GM21737 (cell line): ENCODE data around the gene CDK14.

Source experiments
- ATAC-seq: cut with Tn5 transposase; IDR thresholded peaks from one replicate; pipeline ENCODE4 v1.9.1; 2021; ENCODE audit warnings: mild to moderate bottlenecking, moderate library complexity; ENCODE audit not compliant: unreplicated experiment

The CDK14 gene

DNA sequence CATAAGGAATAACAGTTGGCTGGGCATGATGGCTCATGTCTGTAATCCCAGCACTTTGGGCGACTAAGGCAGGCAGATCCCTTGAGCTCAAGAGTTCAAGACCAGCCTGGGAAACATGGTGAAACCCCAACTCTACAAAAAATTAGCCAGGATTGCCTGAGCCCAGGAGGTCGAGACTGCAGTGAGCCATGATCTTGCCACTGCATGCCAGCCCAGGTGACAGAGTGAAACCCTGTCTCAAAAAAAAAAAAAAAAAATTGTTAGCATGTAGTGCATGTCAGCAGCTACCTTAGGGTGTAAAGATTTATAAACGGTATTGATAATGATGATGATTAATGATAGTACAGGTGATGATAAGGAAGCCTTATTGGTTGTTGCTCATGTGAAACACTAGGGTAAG lies 336.9 kb downstream of the CDK14 start:
- ATAC-seq: no peak

DNA sequence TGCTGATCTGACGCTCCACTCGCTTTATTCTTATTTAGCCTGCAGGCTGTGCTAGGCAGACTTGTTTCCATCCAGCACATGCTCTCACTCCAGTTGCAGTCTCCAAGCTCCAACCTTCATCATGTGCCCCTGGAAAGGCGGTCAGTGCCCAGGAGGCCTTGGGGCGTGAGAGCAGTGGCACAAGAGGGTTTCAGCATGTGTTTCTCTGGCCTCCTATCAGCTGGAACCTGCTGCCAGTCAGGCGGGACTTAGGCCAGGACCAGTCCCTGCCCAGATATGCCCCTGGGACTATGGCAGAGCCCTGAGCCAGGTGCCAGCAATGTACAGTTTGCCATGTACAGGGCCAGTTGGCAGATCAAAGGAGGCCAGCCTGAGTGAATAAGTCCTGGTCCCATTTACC lies 337.9 kb downstream of the CDK14 start:
- ATAC-seq: no peak

DNA sequence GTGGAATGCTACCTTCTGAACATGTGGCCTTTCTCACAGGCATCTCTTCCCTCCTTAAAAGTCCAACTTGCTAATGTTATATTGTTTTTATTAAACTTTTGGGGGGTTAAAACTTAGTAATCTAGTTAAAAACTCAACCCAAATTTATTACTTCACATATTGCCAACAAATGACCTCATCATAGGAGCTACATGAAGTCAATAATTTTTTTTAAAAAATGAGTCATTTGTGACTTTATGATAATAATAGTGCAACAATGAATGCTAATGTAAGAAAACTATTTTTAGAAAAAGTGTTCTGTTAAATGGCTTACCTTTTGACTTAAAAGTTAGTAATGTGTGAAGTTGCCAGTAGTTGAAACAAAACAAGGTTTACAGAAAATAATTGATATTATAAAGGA lies 342.2 kb downstream of the CDK14 start:
- no peak for ATAC-seq

DNA sequence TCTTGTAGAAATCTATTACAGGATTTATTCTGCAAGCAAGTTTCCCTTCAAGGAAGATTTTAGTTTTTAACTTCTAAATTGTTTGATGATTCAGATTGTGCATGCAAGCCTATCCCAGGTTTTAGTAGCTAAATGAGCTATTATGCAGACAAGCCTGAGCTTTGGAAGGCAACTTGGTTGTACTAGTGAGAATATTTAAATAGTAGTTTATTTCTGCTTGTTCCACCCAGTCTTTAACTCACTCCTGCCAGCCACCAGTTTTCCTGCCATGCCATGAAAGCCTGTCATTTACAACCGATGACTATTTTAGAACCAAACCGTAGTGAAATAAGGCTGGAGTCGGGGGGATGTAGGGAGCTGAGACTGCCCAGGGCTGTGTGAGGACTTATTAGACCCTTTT lies 343.5 kb downstream of the CDK14 start:
- no peak for ATAC-seq

DNA sequence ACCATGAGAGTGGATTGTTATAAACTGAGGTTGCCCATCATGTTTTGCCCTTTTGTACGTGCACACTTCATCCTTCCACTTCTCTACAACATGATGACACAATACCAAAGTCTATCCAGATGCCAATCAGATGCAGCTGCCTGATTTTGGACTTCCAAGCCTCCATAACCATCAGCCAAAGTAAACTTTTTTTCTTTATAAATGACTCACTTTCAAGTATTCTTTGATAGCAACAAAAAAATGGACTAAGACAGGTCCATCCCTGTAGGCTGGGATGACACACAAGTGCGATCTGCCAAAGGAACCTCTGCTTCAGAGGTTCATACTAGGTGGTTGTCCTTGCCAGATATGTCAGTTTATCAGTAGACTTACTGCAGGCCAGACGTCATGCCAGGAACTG lies 347.9 kb downstream of the CDK14 start:
- ATAC-seq: no peak

DNA sequence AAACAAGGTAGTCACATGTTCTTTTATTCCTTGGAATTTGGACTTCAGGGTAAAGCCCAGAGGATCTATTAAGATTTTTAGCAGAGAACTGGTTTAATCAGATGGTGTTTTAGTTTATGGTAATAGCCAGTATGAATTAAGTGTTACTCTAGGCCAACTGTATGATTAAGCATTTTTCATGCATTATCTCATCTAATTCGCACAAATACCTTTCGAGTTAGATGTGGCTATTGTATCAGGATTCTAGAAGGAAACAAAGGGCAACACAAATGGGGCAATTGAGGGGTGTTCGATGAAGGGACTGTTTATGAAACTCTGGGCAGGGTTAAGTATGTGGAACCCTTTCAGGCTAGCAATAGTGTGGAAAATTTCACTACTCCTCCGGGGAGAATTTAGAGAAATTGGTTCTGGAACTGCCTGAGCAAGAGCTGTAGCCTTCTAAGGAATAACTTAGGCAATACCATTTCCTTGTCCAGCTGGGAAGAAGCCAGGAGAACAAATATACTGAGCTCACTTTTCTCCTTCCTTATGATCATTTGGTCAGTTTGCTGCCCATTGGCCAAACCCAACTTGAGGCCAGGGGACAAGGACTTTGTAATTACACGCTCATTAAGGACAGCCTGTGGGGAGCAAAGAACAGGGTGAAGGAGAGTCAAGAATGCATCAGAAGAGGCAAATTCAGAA lies 349.1 kb downstream of the CDK14 start:
- ATAC-seq: no peak

DNA sequence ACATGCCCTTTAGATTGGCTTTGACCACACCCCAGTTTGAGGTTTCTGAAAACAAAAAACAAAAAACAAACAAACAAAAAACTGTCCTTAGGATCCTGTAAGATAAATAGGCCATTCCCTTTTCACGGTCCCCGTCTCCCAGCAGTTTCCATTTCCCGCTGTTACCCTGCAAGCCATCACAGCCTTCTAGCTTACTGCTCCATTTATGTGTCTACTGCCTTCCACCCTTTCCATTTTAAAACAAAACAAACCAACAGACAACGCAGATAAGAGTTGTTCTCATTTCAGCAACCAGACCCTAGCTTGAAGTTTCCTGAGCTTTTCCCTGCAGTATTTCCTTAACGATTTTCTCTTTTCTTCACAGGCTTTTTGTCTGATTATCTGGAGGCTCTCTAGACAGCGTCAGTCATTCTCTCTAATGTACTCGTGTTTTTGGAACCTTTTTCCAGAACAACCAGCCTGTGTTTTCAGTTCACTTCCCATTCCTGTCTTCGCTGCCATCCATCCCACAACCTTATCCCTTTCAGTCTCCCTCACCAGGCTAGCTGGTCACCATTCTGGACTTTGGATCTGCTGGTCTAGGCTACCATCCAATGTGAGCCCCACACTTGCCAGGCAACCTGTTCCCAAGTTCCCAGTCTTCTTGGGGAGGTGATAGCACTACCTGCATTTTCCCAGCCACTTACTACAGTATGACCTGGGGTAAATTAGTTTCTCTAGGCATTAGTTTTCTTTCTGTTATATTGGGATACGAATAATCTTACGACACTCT lies 350.8 kb downstream of the CDK14 start:
- ATAC-seq: no peak

DNA sequence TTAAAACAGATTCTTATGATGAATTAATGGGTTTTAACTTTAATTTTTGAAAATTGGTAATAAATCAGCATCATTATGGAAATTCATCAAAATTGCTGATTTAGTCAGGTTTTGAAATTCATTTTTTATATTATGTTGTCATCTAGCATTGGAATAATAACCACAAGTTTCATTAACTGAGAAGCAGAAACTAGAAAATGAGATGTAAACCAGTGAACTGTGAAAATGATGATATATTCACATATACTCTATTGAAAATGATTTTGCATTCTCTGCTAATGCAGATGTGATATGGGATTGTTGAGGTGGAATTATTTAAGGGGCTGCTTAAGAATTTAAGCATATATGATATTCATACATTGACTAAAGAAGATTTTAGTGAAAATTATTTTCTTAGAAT lies 352.0 kb downstream of the CDK14 start:
- no peak for ATAC-seq

DNA sequence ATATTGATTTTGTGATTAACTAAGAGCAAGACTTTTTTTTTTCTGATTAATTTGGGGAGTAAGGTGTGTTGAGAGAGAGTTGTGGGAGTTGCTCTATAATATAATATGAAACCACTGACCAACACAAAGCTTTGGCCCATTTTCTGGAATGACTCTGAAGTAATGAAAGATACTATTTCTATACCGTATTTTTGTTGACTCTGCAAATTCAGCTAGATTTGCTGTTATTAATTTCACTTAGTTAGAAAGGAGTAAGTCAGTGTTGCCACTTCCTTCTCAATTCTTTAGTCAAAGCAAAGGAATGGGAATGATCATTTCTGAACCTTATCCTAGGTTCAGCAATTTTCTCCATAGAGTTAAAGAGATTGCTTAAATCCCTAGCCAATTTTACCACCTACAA lies 355.1 kb downstream of the CDK14 start:
- ATAC-seq: no peak

DNA sequence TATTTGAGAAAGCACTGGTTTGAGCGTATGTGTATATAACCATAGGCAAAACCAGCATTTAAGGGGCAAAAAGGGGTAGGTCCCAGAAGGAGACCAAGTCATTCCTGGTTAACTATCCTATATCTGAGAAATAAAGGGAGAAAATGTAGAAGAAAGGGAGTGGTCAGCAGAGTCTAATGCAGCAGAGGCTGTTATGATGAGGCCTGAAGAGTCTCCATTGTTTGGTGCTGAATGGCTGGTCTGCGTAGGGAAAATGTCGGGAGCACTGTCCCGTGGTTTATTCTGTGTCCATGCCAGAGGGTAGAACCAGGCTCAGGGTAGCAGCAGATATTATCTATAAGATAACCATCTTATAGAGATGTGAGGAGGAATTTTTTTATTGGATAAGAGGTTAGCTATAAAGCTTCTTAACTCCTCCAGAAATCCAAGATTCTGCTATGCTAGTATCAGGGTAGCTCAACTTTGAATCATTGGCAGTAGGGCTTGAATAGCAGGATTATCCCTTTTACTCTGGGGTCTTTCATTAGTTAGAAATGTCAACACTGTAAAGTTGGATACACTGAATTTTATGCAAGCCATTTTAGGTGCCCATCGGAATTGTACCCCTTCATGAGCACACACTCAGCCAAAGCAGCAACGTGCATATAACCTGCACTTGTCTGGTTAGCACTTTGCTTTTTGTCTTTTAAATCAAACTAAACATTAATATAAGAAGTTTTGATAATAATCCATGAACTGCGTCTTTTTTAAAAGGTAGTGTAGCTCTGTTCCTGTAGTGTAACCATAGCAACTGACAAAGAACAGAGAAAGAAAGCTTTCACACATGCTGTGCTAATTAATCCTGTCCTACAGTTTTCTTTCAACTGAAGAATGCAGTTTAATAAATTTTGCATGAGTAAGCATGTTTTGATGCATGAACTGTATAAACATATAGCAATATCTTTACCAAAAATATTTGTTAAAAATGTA lies 356.1 kb downstream of the CDK14 start:
- no peak for ATAC-seq

DNA sequence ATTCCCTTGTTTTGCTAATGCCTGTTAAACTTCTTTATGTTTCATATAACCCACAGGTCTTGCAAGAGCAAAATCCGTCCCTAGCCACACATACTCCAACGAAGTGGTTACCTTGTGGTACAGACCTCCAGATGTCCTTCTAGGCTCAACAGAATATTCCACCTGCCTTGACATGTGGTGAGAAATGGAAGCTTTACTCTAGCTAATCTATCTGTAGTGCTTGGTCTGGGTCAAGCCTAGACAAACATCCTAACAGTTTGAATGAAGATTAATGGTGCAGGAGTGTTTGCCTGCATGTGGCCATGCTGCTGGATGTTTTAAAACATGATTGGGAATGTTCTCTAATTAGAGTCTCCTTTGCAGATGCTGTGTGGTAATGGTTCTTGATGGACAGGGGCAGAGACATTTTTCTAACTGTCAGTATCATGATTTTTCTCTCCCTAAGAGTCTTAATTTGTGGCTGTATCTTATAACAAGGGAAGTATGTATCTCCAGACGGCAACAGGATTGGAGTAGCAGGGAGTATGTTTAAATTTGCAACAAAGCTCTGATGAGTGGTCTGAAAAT lies 359.6 kb downstream of the CDK14 start:
- no peak for ATAC-seq

DNA sequence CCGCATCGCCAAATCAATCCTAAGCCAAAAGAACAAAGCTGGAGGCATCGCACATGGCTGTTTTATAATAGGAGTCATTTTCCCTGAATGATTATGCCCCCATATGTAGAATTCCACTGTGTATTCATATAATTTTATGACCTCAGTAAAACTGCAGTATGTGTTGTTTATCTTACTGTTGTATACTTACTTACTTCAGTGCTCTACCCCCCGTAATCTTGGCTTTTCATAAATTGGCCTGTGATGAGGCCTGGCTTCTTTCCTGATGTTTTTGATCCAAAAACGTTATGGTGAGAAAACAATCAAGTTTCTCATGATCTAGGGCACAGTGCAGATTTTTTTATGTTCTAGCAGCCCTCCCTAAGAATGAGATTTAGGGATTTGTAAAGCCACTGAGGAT lies 361.8 kb downstream of the CDK14 start:
- ATAC-seq: no peak

DNA sequence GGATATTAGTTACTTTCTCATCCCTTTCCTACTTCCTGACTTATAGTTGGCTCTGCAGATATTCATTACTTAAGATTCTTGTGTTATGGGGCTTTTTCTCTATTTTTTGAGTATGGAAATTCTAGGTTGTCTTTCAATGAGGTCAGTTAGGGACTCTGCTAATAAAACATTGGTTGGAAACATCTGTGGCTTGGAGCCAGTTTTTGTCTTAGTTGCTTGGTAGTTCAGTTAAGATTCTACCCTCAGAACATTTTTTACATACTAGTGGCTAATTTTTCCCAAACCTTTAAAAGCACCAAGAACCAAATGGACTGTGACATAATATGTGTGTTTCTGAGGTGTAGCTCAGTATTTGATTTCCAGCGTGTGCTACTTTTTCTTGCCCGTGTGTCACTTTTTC lies 362.5 kb downstream of the CDK14 start:
- ATAC-seq: no peak

DNA sequence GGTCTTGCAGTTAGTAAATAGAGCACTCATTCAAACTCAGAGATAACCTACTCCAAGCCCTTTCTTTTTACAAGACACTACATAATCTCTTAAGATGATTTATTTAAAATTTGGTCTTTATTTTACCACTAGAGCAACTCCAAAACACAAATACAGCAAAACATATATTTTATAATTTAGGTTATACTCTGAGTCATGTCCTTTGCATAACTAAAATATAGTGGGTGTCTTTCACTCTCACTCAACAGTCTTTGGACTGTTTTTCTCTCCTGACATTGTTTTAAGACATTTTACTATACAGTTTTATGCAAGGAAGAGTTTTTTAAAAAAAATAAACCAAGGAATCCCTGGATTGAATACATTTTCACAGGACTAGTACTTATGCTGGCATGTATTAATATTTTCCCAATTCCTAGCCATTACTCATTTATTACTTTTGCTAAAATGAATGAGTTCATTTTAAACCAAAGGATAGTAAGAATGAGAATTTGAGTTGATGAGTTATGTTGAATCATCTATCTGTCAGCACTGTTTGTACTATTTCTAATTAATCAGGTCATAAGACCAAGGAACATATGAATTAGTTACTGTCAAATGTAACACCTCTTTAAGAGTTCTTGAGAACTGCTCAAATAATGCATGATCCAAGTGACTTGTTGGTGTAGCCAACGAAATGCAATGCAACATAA lies 365.1 kb downstream of the CDK14 start:
- ATAC-seq: no peak

DNA sequence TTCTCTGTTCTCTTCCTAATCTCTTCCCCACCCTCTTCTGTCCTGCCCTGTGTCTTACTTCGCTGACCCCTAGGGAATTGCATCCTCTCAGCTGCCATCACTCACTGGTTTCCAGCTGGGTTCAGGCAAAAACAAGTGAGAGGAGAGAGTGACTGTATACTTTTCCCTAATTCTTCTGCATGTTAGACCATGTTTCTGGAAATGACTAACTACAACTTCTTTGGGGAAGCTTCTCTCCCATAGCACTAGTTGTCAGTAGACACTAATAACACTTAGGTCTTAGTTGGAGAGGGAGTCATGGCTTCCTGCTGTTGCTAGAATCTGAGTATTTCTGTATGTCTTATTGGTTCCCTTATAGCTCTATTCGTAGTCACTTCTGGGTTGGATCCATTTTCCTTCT lies 369.1 kb downstream of the CDK14 start:
- ATAC-seq: no peak

DNA sequence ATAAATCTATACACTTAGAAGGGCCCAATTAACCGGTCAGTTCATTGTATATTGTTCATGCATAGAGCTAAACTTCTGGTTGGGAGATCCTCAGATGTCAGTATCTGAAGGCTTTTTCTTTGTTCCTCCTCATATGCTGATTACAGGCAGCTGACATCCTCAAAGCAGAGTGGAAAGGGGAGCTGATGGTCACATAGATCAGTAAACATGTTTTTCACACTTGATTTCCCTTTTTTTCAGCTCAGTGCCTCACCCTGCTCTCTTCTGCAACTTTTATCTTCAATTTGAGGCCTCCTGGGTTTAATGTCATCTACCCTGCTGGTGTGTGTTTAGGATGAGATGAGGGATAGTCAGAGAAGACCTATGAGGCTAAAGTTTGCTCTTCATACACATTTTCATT lies 370.2 kb downstream of the CDK14 start:
- no peak for ATAC-seq

DNA sequence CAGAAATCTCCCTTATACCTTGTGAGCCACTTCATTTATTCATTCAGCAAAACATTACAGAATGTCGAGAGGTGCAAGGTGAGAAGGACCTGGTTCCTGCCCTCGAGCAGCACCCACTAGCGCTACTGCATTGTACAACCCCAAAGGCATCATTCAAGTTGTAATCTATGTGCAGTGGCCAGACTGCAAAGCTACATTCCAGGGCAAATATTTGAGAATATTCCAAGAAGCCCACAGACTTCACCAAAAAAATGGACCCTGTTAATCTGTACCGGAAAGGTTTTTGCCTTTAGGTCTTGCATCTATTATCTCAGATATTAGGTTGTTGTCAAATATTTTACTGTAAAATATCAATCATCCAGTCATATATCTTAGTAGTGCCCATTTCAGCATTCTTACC lies 372.8 kb downstream of the CDK14 start:
- ATAC-seq: no peak

DNA sequence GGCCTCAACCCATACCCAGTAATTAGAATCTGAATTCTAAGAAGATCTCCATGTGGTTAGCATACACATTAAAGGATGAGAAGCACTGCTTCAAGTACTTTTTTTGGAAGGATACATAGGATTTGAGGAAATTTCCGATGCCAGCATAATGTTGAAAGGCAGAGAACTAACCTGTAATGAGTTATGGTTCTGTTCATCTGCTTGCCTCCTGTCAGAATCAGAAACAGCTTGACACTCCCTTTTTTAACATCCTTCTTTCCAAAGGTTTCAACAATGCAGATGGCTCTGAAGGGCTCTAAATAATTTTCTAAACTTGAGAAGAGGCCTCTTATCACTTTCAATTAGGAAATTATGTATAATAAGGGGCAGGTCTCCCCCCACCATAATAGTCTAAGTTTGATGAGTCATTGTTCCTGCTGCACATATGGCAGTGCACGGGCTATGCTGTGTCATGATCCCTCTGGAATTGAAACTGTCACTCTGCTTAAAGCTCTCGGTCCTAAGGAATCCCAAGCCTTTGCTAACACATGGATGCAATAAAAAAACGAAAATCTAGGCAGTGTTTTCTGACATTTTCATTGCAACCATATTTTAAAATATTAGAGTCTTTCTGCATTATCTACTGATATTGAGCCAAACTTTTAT lies 376.9 kb downstream of the CDK14 start:
- no peak for ATAC-seq

DNA sequence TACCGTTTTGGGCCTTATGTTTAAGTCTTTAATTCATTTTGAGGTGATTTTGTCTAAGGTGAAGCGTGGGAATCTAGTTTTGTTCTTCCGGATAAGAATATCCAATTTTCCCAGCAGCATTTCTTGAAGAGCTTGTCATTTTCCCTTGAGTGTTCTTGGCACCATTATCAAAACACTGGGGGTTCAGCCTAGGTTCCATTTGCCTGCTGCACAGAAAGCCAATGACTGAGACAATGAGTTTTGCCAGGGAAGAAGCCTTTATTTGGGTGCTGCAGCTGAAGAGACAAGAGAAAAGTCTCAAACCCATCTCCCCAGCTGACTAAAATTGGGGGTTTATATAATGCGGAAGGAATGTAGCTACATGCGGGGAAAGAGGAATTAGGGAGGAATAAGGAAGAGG lies 380.9 kb downstream of the CDK14 start:
- ATAC-seq: no peak

DNA sequence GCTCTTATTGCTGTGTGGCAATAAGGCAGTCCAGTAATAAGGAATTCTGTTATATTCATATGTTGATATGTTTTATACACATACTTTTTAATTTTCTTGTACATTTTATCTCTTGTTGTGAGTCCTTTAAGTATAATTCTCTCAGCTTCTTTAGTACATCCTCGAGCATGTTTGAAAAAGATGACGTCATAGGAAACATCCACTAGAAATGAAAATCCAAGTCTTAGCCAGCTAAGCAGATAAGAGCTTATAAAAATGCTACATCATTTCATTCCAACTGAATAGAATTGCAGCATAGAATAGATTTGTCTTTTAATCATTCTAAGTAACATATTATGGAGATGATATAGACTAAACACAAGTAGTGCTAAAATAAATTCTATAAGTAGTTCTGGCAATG lies 384.4 kb downstream of the CDK14 start:
- ATAC-seq: no peak
